Thyroid gland (tissue), 4 donors: ENCODE data around the gene NGLY1.

Source experiments
- CTCF ChIP-seq, 6 experiments: fragments of 200-600 bp in 3 of 6; fragments of 450-650 bp in 3 of 6; sonication (generic) in 3 of 6; IDR thresholded peaks; one replicate each; pipeline ENCODE4 v1.5.1; 2016 to 2019; ENCODE audit warnings: antibody characterized with exemption in 6 of 6, mild to moderate bottlenecking in 2 of 6, inconsistent platforms in 1 of 6, moderate library complexity in 1 of 6
- POLR2A ChIP-seq, 2 donors: fragments of 450-650 bp; IDR thresholded peaks; one replicate each; pipeline ENCODE4 v1.6.1; 2017; ENCODE audit warnings: antibody characterized with exemption in 2 of 2, mild to moderate bottlenecking in 2 of 2, moderate library complexity in 1 of 2

DNA sequence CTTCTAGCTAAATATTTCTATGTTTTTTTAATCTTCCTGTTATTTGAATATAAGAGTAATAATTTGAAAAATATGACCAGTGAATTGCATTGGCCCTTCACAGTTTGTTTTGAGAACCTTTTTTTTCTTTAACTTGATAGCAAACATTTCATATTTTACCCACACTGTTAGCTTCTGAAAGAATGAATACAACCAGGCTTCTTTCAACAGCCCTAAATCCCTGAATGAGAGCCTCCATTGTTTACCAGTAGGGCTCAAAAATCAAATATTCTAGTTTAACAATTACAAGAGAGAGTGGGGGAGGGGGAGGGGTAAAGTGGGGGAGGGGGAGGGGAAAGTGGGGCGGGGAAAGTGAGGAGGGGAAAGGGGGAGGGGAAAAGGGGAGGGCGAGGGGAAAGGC is 104.1 kb downstream of the NGLY1 start:
- no peak for TF ChIP-seq POLR2A (IDR thresholded peaks at IDR 0.05)
- no peak for TF ChIP-seq CTCF (IDR thresholded peaks at IDR 0.05)
